ENCODE data around the gene HSPD1.
"Not testable (repeated sequence)": the region's sequence is repeated elsewhere in the genome, so short reads cannot be mapped to it uniquely, and the experiment has no call there.

HSPD1 gene

GRCh38 chr2:197498235-197498936 is 1.3 kb downstream of the HSPD1 start:
- no peak for DNase-seq (ENCODE audit: low read depth, low spot score)
- H3K27ac ChIP-seq = peak overlapping the region; percentile 95

GRCh38 chr2:197497326-197497725 is 2.3 kb downstream of the HSPD1 start:
- peak overlapping the region; percentile 95 for H3K27ac ChIP-seq
- no peak for DNase-seq (ENCODE audit: low read depth, low spot score)

GRCh38 chr2:197496695-197497094 is 2.9 kb downstream of the HSPD1 start:
- H3K27ac ChIP-seq = peak overlapping the region; percentile 95
- no peak for DNase-seq (ENCODE audit: low read depth, low spot score)

- no peak for DNase-seq (ENCODE audit: low read depth, low spot score)
- no peak overlapping the region for H3K27ac ChIP-seq
These were observed 4.1 kb downstream of the HSPD1 start for GRCh38 chr2:197495433-197496134.

GRCh38 chr2:197487385-197487784 is 12.3 kb downstream of the HSPD1 start:
- no peak for DNase-seq (ENCODE audit: low read depth, low spot score)
- no peak overlapping the region for H3K27ac ChIP-seq

GRCh38 chr2:197486175-197486574 is 13.5 kb downstream of the HSPD1 start:
- DNase-seq (ENCODE audit: low read depth, low spot score) = no peak
- H3K27ac ChIP-seq = no peak overlapping the region

- H3K27ac ChIP-seq; DNase-seq (ENCODE audit: low read depth, low spot score): not testable (repeated sequence)
These were observed 15.4 kb downstream of the HSPD1 start for GRCh38 chr2:197484248-197484647.

GRCh38 chr2:197480165-197481036 is 19.2 kb downstream of the HSPD1 start:
- H3K27ac ChIP-seq = no peak overlapping the region
- DNase-seq (ENCODE audit: low read depth, low spot score) = no peak

GRCh38 chr2:197477797-197478196 is 21.8 kb downstream of the HSPD1 start:
- H3K27ac ChIP-seq = no peak overlapping the region
- no peak for DNase-seq (ENCODE audit: low read depth, low spot score)

GRCh38 chr2:197472166-197472565 is 27.5 kb downstream of the HSPD1 start:
- DNase-seq (ENCODE audit: low read depth, low spot score) = no peak
- no peak overlapping the region for H3K27ac ChIP-seq

GRCh38 chr2:197464175-197464574 is 35.5 kb downstream of the HSPD1 start:
- no peak overlapping the region for H3K27ac ChIP-seq

GRCh38 chr2:197461057-197461456 is 38.6 kb downstream of the HSPD1 start:
- no peak for DNase-seq (ENCODE audit: low read depth, low spot score)
- H3K27ac ChIP-seq = peak overlapping the region; percentile 0

More at GRCh38 chr2:197464175-197464574, 35.5 kb downstream of the HSPD1 start:
- no peak for DNase-seq (ENCODE audit: low read depth, low spot score)

- no peak for DNase-seq (ENCODE audit: low read depth, low spot score)
- peak overlapping the region; percentile 0 for H3K27ac ChIP-seq
These were observed 39.0 kb downstream of the HSPD1 start for GRCh38 chr2:197460649-197461048.

- H3K27ac ChIP-seq = no peak overlapping the region
- DNase-seq (ENCODE audit: low read depth, low spot score) = no peak
These were observed 44.2 kb downstream of the HSPD1 start for GRCh38 chr2:197455428-197455827.

GRCh38 chr2:197454923-197455322 is 44.7 kb downstream of the HSPD1 start:
- no peak for DNase-seq (ENCODE audit: low read depth, low spot score)
- H3K27ac ChIP-seq = no peak overlapping the region

- DNase-seq (ENCODE audit: low read depth, low spot score) = no peak
- peak overlapping the region; percentile 98 for H3K27ac ChIP-seq
These were observed 45.7 kb downstream of the HSPD1 start for GRCh38 chr2:197453914-197454398.

GRCh38 chr2:197453123-197453913 is 46.3 kb downstream of the HSPD1 start, which contains the start of gene COQ10B:
TSS of gene COQ10B (plus strand) at chr2:197453552. CDS start at chr2:197453561, 9 bp downstream.
- peak within 1 kb of the TSS; percentile 98 for H3K27ac ChIP-seq
- DNase-seq (ENCODE audit: low read depth, low spot score) = peak; percentile 99

GRCh38 chr2:197452754-197453122 is 46.9 kb downstream of the HSPD1 start:
- peak; percentile 8 for DNase-seq (ENCODE audit: low read depth, low spot score)

GRCh38 chr2:197450935-197451358 is 48.7 kb downstream of the HSPD1 start:
- not testable (repeated sequence) for H3K27ac ChIP-seq; DNase-seq (ENCODE audit: low read depth, low spot score)

More at GRCh38 chr2:197452754-197453122, 46.9 kb downstream of the HSPD1 start:
- H3K27ac ChIP-seq = peak overlapping the region; percentile 98

- no peak overlapping the region for H3K27ac ChIP-seq
- DNase-seq (ENCODE audit: low read depth, low spot score) = no peak
These were observed 49.2 kb downstream of the HSPD1 start for GRCh38 chr2:197450465-197450864.

Measured in epithelial cell of prostate (primary cell).